GM10248 (cell line): ENCODE data around the gene SH3BGR.
"Not testable (repeated sequence)": the region's sequence is repeated elsewhere in the genome, so short reads cannot be mapped to it uniquely, and the experiment has no call there.

Source experiments
- CTCF ChIA-PET: fragments of 300-600 bp; sonication (Branson Sonifier 250); formaldehyde crosslinking; extraction: SDS; loops from one replicate; lab custom pipeline; 2021; ENCODE audit warnings: antibody characterized with exemption; lab: Yijun Ruan, JAX
- POLR2A ChIA-PET: fragments of 350-650 bp; sonication (Branson Sonifier 250); formaldehyde crosslinking; extraction: SDS; loops from one replicate; lab custom pipeline; 2020; ENCODE audit warnings: antibody characterized with exemption; lab: Yijun Ruan, JAX
- DNase-seq: peaks from one replicate; pipeline ENCODE4 v3.0.0; 2012; ENCODE audit errors: extremely low spot score
- CTCF ChIP-seq: IDR thresholded peaks from 2 replicates; pipeline ENCODE4 v1.5.1; 2012; ENCODE audit warnings: mild to moderate bottlenecking, low read depth; ENCODE audit errors: extremely low read depth, missing control alignments, control extremely low read depth

The SH3BGR gene

GRCh38 chr21:39531840-39532239 lies 80.1 kb downstream of the SH3BGR start:
- ChIA-PET CTCF (interaction anchor here (1.2 kb wide), 1 partner anchor 13 kb away, joined by 4 read pairs; no protein-coding TSS in a partner anchor), POLR2A (no interaction called here)
- no peak for TF ChIP-seq CTCF
- no peak for DNase-seq

GRCh38 chr21:39533545-39534380 lies 82.0 kb downstream of the SH3BGR start:
- ChIA-PET CTCF (interaction anchor here (1.2 to 1.8 kb wide), 2 partner anchors 16 to 28 kb away, joined by 4 to 5 read pairs; no protein-coding TSS in a partner anchor), POLR2A (no interaction called here)
- no peak for TF ChIP-seq CTCF
- DNase-seq: no peak

GRCh38 chr21:39535646-39536437 lies 84.1 kb downstream of the SH3BGR start:
- POLR2A ChIA-PET: no interaction called here
- DNase-seq: no peak
- TF ChIP-seq CTCF: no peak
- CTCF ChIA-PET: interaction anchor here (1.1 kb wide), 1 partner anchor 17 kb away, joined by 3 read pairs; no protein-coding TSS in a partner anchor

GRCh38 chr21:39536835-39537234 lies 85.1 kb downstream of the SH3BGR start:
- POLR2A ChIA-PET: no interaction called here
- CTCF ChIA-PET: interaction anchor here (1.1 kb wide), 1 partner anchor 18 kb away, joined by 3 read pairs; no protein-coding TSS in a partner anchor
- no peak for DNase-seq
- no peak for TF ChIP-seq CTCF

- TF ChIP-seq CTCF: no peak
- ChIA-PET POLR2A (no interaction called here), CTCF (no interaction called here)
- DNase-seq: no peak
These were observed 85.8 kb downstream of the SH3BGR start for GRCh38 chr21:39537571-39537970.

GRCh38 chr21:39538453-39539042 lies 86.8 kb downstream of the SH3BGR start:
- no peak for TF ChIP-seq CTCF
- ChIA-PET POLR2A (no interaction called here), CTCF (interaction anchor here (2.3 kb wide), 1 partner anchor 20 kb away, joined by 7 read pairs; no protein-coding TSS in a partner anchor)
- no peak for DNase-seq

GRCh38 chr21:39540367-39540766 lies 88.6 kb downstream of the SH3BGR start:
- DNase-seq, POLR2A ChIA-PET: not testable (repeated sequence)
- CTCF ChIA-PET: interaction anchor here (2.3 kb wide), 1 partner anchor 22 kb away, joined by 7 read pairs; no protein-coding TSS in a partner anchor
